Neural progenitor cell (in vitro differentiated cells): ENCODE measurements around the gene CAMKMT.

ENCODE experiments used
- CTCF ChIP-seq: fragments of 200-600 bp; sonication (generic); IDR thresholded peaks from 2 replicates; pipeline ENCODE4 v1.5.1; 2017; ENCODE audit warnings: antibody characterized with exemption, mild to moderate bottlenecking
- EZH2 ChIP-seq: fragments of 200-600 bp; sonication (generic); IDR thresholded peaks from 2 replicates; pipeline ENCODE4 v1.6.1; 2017; ENCODE audit warnings: antibody characterized with exemption, mild to moderate bottlenecking, moderate library complexity
- EZH2phosphoT487 ChIP-seq: fragments of 200-600 bp; sonication (generic); IDR thresholded peaks from 2 replicates; pipeline ENCODE4 v1.6.1; 2017; ENCODE audit warnings: antibody characterized with exemption

- no peak for TF ChIP-seq CTCF
- TF ChIP-seq EZH2 = no peak
- TF ChIP-seq EZH2phosphoT487 = no peak
Observed at GRCh38 chr2:44639399-44639798, 277.7 kb downstream of the CAMKMT start.
